ENCODE results near the gene AGBL4. TPM values are rescaled to one million over a fixed set of nuclear protein-coding genes. Genes with fewer than 3 reads are reported as not detected.

Gene AGBL4
- total RNA-seq, 1 experiment from 2014 or later, result not detected

DNA sequence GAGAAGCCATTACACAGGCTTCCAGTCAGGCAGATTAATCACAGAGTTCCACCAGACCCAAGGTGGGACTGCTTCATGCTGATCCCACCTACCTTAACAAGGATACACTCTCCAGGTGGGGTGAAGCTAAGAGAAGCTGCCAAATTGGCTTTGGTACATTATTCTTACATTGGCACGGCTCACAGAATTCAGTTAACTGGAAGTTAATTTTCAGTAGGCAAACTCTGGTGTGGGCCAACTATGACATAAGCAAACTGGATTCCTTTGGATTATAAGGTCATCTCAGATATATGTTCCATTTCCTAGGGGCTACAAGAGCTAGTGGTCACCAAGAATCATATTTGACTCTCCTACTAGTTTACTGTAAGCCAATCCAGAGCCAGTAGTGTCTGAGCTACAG lies 798.3 kb downstream of the AGBL4 start:
- TF ChIP-seq CBX3 (IDR thresholded peaks at IDR 0.05; ENCODE audit: low read depth), result no peak
- no peak for TF ChIP-seq YY1 (IDR thresholded peaks at IDR 0.05; ENCODE audit: extremely low read depth, insufficient replicate concordance, low read depth, low read length)
- TF ChIP-seq JUND (IDR thresholded peaks at IDR 0.05), result no peak
- TF ChIP-seq, protein P1, sequence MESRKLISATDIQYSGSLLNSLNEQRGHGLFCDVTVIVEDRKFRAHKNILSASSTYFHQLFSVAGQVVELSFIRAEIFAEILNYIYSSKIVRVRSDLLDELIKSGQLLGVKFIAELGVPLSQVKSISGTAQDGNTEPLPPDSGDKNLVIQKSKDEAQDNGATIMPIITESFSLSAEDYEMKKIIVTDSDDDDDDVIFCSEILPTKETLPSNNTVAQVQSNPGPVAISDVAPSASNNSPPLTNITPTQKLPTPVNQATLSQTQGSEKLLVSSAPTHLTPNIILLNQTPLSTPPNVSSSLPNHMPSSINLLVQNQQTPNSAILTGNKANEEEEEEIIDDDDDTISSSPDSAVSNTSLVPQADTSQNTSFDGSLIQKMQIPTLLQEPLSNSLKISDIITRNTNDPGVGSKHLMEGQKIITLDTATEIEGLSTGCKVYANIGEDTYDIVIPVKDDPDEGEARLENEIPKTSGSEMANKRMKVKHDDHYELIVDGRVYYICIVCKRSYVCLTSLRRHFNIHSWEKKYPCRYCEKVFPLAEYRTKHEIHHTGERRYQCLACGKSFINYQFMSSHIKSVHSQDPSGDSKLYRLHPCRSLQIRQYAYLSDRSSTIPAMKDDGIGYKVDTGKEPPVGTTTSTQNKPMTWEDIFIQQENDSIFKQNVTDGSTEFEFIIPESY (IDR thresholded peaks at IDR 0.05; ENCODE audit: extremely low read depth, insufficient replicate concordance, low read length), result no peak
- CTCF ChIA-PET, result no interaction called here
- Histone ChIP-seq H4K20me1 (ENCODE audit: insufficient read depth) (no peaks in the 10 kb centered on the region), H3K4me3 (replicated peaks in 1 of 2; ENCODE audit: low read depth in 1 of 2, low read length in 2 of 2) (no peak overlapping the region), H3K27ac (ENCODE audit: low read depth, low read length) (no peak overlapping the region), H3K9ac (ENCODE audit: low read length) (no peak overlapping the region), H2AFZ (ENCODE audit: low read depth, low read length, poor library complexity, severe bottlenecking) (no peak overlapping the region), H3K4me2 (ENCODE audit: low read length) (no peak overlapping the region), H3K79me2 (ENCODE audit: insufficient read depth, low read length) (no peaks in the 10 kb centered on the region), H3K9me3 (ENCODE audit: control insufficient read depth in 1 of 2, insufficient read depth in 1 of 2, low read depth in 1 of 2, low read length in 2 of 2) (peaks cover 0 to 10% of the 10 kb centered on the region in 2 experiments; a peak in 2 of 4 replicates), H3K9me2 (ENCODE audit: insufficient read depth) (no peaks in the 10 kb centered on the region), H3K36me3 (ENCODE audit: control insufficient read depth in 1 of 2, insufficient read depth in 2 of 2, low read length in 2 of 2) (no peaks in the 10 kb centered on the region), H3K27me3 (ENCODE audit: insufficient read depth, low read length) (no peaks in the 10 kb centered on the region), H3K4me1 (ENCODE audit: control insufficient read depth in 1 of 2, insufficient read depth in 2 of 2, low read length in 2 of 2) (no peaks in the 10 kb centered on the region)
- RAD21 ChIA-PET (ENCODE audit: low non-redundant PET in 1 of 2, low total read pairs in 2 of 2, uncharacterized antibody in 2 of 2, unreplicated experiment in 2 of 2), result no interaction called here
- no peak for ATAC-seq
- intact Hi-C loops (cut with micrococcal nuclease), result no loop called here
- DNase-seq (ENCODE audit: low read depth, low spot score), result no peak
- POLR2A ChIA-PET, result no interaction called here
- no TSS peak for BruUV-seq (replicated peaks)

DNA sequence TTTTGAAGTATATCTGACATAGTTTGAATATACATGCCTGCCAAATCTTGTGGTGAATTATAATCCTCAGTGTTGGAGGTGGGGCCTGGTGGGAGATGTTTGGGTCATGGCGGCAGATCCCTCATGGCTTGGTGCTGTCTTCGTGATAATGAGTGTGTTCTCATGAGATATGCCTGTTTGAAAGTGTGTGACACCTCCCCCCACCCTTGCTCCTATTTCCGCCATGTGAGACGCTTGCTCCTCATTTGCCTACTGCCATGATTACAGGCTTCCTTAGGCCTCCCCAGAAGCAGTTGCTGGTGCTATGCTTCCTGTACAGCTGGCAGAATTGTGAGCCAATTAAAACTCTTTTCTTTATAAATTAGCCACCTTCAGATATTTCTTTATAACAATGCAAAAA lies 810.5 kb downstream of the AGBL4 start:
- no TSS peak for BruUV-seq (replicated peaks)
- CTCF ChIA-PET, result no interaction called here

More for the DNA sequence above, 810.5 kb downstream of the AGBL4 start:
- no peaks in the 10 kb centered on the region for H3K79me2 ChIP-seq (ENCODE audit: insufficient read depth, low read length)
- H4K20me1 ChIP-seq (ENCODE audit: insufficient read depth), result no peaks in the 10 kb centered on the region
- no peak overlapping the region for H2AFZ ChIP-seq (ENCODE audit: low read depth, low read length, poor library complexity, severe bottlenecking)
- TF ChIP-seq ZNF274 (IDR thresholded peaks at IDR 0.05; ENCODE audit: low read depth, low read length) (no peak), JUND (IDR thresholded peaks at IDR 0.05) (no peak), YY1 (IDR thresholded peaks at IDR 0.05; ENCODE audit: extremely low read depth, insufficient replicate concordance, low read depth, low read length) (no peak), POLR2A (IDR thresholded peaks at IDR 0.05; ENCODE audit: borderline replicate concordance, extremely low read depth, insufficient read depth, insufficient read length) (no peak), ZFX (IDR thresholded peaks at IDR 0.05) (no peak)
- TF ChIP-seq, protein P1 (IDR thresholded peaks at IDR 0.05; ENCODE audit: extremely low read depth, insufficient replicate concordance, low read length), result no peak
- no peak overlapping the region for H3K4me2 ChIP-seq (ENCODE audit: low read length)
- H3K36me3 ChIP-seq (ENCODE audit: control insufficient read depth in 1 of 2, insufficient read depth in 2 of 2, low read length in 2 of 2), result no peaks in the 10 kb centered on the region
- peaks cover 0 to 6% of the 10 kb centered on the region in 2 experiments; a peak in 2 of 4 replicates for H3K9me3 ChIP-seq (ENCODE audit: control insufficient read depth in 1 of 2, insufficient read depth in 1 of 2, low read depth in 1 of 2, low read length in 2 of 2)
- intact Hi-C loops (cut with micrococcal nuclease), result no loop called here
- H3K9ac ChIP-seq (ENCODE audit: low read length), result no peak overlapping the region
- no peak for ATAC-seq
- no peaks in the 10 kb centered on the region for H3K9me2 ChIP-seq (ENCODE audit: insufficient read depth)
- DNase-seq (ENCODE audit: low read depth, low spot score), result no peak
- ChIA-PET POLR2A (no interaction called here), RAD21 (ENCODE audit: low non-redundant PET in 1 of 2, low total read pairs in 2 of 2, uncharacterized antibody in 2 of 2, unreplicated experiment in 2 of 2) (no interaction called here)
- no peaks in the 10 kb centered on the region for H3K4me1 ChIP-seq (ENCODE audit: control insufficient read depth in 1 of 2, insufficient read depth in 2 of 2, low read length in 2 of 2)
- H3K27me3 ChIP-seq (ENCODE audit: insufficient read depth, low read length), result no peaks in the 10 kb centered on the region
- H3K4me3 ChIP-seq (replicated peaks in 1 of 2; ENCODE audit: low read depth in 1 of 2, low read length in 2 of 2), result no peak overlapping the region
- no peak overlapping the region for H3K27ac ChIP-seq (ENCODE audit: low read depth, low read length)

Measured in HCT116 (cell line).